Left cardiac atrium (tissue), 4 donors: Measurements from ENCODE around the gene MKRN2OS. TPM values are rescaled to one million over a fixed set of nuclear protein-coding genes. Genes with fewer than 3 reads are reported as not detected.

Experiments
- ATAC-seq, 2 donors: fragments of 200-7000 bp; cut with Tn5 transposase; one replicate each; pipeline ENCODE4 v1.9.1; 2020; ENCODE audit warnings: mild to moderate bottlenecking in 2 of 2, moderate library complexity in 2 of 2
- DNase-seq: peaks from one replicate; pipeline ENCODE4 v3.0.0-alpha.2; 2020
- intact Hi-C, 2 donors: fragments of 100-400 bp; cut with DNase I; formaldehyde crosslinking; loops; one replicate each; pipeline versions ENCODE4 v1.14.1 to v1.15.1; 2022 to 2023
- long read RNA-seq: library from polyadenylated mRNA; unstranded; transcript quantifications from one replicate; pipeline ENCODE4 v2.0.0, GENCODE V29; 2021
- total RNA-seq, 2 donors: library from RNA; stranded (reverse); fragmentation: NEBNext Ultra II Directional; extraction: Animal tissue kit (Norgen Biotek cat#: 25700); gene quantifications; one replicate each; pipeline ENCODE4 v1.2.1, GENCODE V29; 2021
- donor health status: DM: no; HTN: yes; CAD: no.
- donor health status: DM: no; HTN: yes; CAD: no; lungs with severe emphysema.
- donor health status: DM: yes; HTN: yes; CAD: no.
- donor health status: Dilated cardiomyopathy.

Gene MKRN2OS
- total RNA-seq, result not detected
- long read RNA-seq, result 0 reads

- intact Hi-C loops, result no loop called here
- ATAC-seq (no peak), DNase-seq (no peak)
Measured at GRCh38 chr3:12545473-12545791, at the start of gene MKRN2OS. Gene MKRN2OS, minus strand, starts transcription at chr3:12545499. Its CDS starts 35 bp downstream, at chr3:12545464.

- intact Hi-C loops, result loop anchor here in 1 of 2 donors (5.0 kb wide), 1 partner anchor 69 kb away; the partner anchor contains the start of gene RAF1
Measured at GRCh38 chr3:12593473-12593872, 48.2 kb upstream of the MKRN2OS start.

GRCh38 chr3:12591997-12592715 lies 46.9 kb upstream of the MKRN2OS start:
- peak; percentile 24 to 45 for ATAC-seq

More at GRCh38 chr3:12593473-12593872, 48.2 kb upstream of the MKRN2OS start:
- no peak for ATAC-seq
- no peak for DNase-seq

GRCh38 chr3:12591456-12591855 lies 46.2 kb upstream of the MKRN2OS start:
- DNase-seq, result no peak
- intact Hi-C loops, result loop anchor here in 1 of 2 donors (5.0 kb wide), 1 partner anchor 71 kb away; the partner anchor contains the start of gene RAF1
- ATAC-seq, result no peak

More at GRCh38 chr3:12591997-12592715, 46.9 kb upstream of the MKRN2OS start:
- intact Hi-C loops, result loop anchor here in 1 of 2 donors (5.0 kb wide), 1 partner anchor 70 kb away; the partner anchor contains the start of gene RAF1
- no peak for DNase-seq

- intact Hi-C loops, result loop anchor here in 1 of 2 donors (5.0 kb wide), 1 partner anchor 72 kb away; the partner anchor contains the start of gene RAF1
Measured at GRCh38 chr3:12590096-12590495, 44.8 kb upstream of the MKRN2OS start.

GRCh38 chr3:12588039-12589009 lies 43.0 kb upstream of the MKRN2OS start:
- ATAC-seq (no peak), DNase-seq (no peak)
- intact Hi-C loops, result no loop called here

More at GRCh38 chr3:12590096-12590495, 44.8 kb upstream of the MKRN2OS start:
- no peak for ATAC-seq
- no peak for DNase-seq

GRCh38 chr3:12586403-12586802 lies 41.1 kb upstream of the MKRN2OS start:
- DNase-seq, result no peak
- intact Hi-C loops, result no loop called here
- ATAC-seq, result no peak

GRCh38 chr3:12585970-12586369 lies 40.7 kb upstream of the MKRN2OS start:
- no peak for ATAC-seq

GRCh38 chr3:12585181-12585580 lies 39.9 kb upstream of the MKRN2OS start:
- intact Hi-C loops, result no loop called here
- DNase-seq (no peak), ATAC-seq (no peak)

More at GRCh38 chr3:12585970-12586369, 40.7 kb upstream of the MKRN2OS start:
- no peak for DNase-seq
- intact Hi-C loops, result no loop called here

GRCh38 chr3:12584083-12584482 lies 38.8 kb upstream of the MKRN2OS start:
- ATAC-seq, result no peak
- DNase-seq, result no peak
- intact Hi-C loops, result no loop called here

- DNase-seq (no peak), ATAC-seq (no peak)
- intact Hi-C loops, result no loop called here
Measured at GRCh38 chr3:12583280-12583679, 38.0 kb upstream of the MKRN2OS start.

GRCh38 chr3:12582730-12583129 lies 37.4 kb upstream of the MKRN2OS start:
- no peak for ATAC-seq

GRCh38 chr3:12579905-12580304 lies 34.6 kb upstream of the MKRN2OS start:
- intact Hi-C loops, result no loop called here
- peak in 1 of 2 donors; percentile 25 for ATAC-seq
- DNase-seq, result no peak

More at GRCh38 chr3:12582730-12583129, 37.4 kb upstream of the MKRN2OS start:
- DNase-seq, result no peak
- intact Hi-C loops, result no loop called here

GRCh38 chr3:12579456-12579855 lies 34.2 kb upstream of the MKRN2OS start:
- intact Hi-C loops, result no loop called here
- no peak for ATAC-seq
- DNase-seq, result no peak

GRCh38 chr3:12578742-12579141 lies 33.4 kb upstream of the MKRN2OS start:
- DNase-seq (no peak), ATAC-seq (no peak)
- intact Hi-C loops, result no loop called here

GRCh38 chr3:12577379-12577778 lies 32.1 kb upstream of the MKRN2OS start:
- ATAC-seq (no peak), DNase-seq (no peak)
- intact Hi-C loops, result no loop called here

GRCh38 chr3:12574661-12575060 lies 29.4 kb upstream of the MKRN2OS start:
- ATAC-seq (peak; percentile 41 to 56), DNase-seq (peak; percentile 69)
- intact Hi-C loops, result no loop called here

GRCh38 chr3:12574131-12574530 lies 28.8 kb upstream of the MKRN2OS start:
- ATAC-seq, result no peak
- intact Hi-C loops, result no loop called here
- no peak for DNase-seq

GRCh38 chr3:12571986-12572385 lies 26.7 kb upstream of the MKRN2OS start:
- DNase-seq (no peak), ATAC-seq (no peak)
- intact Hi-C loops, result no loop called here

GRCh38 chr3:12569836-12570235 lies 24.5 kb upstream of the MKRN2OS start:
- no peak for DNase-seq
- no peak for ATAC-seq
- intact Hi-C loops, result loop anchor here in 1 of 2 donors (10.0 kb wide), 1 partner anchor 85 kb away; no protein-coding TSS in a partner anchor
